ENCODE measurements around the gene CLDN11.
A peak's percentile ranks its signal among the peaks of the same experiment; 100 is the strongest.

The CLDN11 gene

GRCh38 chr3:170426240-170426797 lies 7.7 kb downstream of the CLDN11 start:
- no peak for DNase-seq (ENCODE audit: low read depth)

- no peak for DNase-seq (ENCODE audit: low read depth)
Observed at GRCh38 chr3:170428095-170428494, 9.4 kb downstream of the CLDN11 start.

DNA sequence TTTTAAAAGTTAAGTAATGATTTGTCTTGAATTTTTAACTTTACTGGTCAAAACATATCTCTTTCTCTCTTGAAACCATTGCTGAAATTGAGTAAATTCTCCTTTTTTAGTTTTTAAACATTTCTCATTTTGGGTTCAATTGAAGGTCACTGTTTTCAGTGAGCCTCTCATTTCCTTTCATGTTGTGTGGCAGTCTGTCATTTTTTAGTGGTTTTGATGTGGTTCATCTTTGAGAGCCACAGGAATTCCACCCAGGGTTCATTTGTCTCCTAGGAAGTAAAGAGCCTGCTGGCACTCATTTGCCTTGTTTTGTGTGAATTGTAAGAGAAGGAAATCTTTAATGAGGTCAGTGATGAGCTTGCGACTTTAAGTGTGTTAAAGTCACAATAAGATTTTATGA lies 10.4 kb downstream of the CLDN11 start:
- peak; percentile 71 for DNase-seq (ENCODE audit: low read depth)

GRCh38 chr3:170431054-170431453 lies 12.4 kb downstream of the CLDN11 start:
- no peak for DNase-seq (ENCODE audit: low read depth)

DNA sequence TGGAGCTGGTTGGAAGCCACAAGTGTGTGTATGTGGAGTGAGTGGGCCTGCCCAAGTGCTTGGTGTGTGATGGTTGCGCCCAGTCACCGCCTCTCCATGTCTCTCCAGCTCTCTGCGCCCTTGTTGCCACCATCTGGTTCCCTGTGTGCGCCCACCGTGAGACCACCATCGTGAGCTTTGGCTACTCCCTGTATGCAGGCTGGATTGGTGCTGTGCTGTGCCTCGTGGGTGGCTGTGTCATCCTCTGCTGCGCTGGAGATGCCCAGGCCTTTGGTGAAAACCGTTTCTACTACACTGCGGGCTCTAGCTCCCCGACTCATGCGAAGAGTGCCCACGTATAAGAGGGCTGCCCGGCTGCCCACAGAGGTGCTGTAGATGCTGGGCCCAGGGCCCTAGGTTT lies 13.7 kb downstream of the CLDN11 start:
- DNase-seq (ENCODE audit: low read depth), result no peak

DNA sequence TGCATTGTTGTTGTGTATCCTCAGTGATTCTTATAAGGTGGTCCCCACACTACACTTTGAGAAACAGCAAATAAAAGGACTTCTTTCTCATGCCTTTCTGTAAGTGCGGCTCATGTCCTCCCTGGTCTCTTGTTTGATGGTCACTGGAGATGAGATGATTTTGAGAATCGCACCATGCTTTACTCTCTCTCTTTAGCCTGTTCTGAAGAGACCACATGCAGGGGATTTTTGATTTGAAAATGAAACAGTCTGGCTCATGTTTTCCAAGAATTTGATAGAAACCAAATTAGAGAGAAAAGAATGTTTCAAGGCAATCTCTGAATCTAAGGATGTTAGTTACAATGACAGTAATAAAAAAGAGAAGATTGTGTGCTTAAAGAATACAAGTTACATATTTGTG lies 18.0 kb downstream of the CLDN11 start:
- DNase-seq (ENCODE audit: low read depth), result no peak

DNA sequence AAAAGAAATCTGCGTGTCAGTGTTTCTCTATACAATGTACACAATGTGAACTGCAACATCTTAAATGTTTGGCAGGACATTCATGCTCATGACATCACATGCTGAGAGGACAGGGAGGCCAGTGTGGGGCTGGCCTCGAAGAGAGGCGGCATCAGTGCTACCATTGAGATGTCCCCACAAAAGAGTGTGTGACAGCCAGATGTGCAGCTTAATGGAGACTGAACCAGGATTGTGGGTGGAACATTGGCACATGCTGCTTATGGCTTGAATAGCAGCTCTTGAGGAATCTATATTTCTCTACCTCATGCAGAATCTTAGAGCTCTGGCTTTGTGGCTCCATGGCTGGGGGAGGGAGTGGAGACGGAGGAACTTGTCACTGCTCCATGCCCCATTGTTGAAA lies 18.5 kb downstream of the CLDN11 start:
- DNase-seq (ENCODE audit: low read depth), result no peak

DNA sequence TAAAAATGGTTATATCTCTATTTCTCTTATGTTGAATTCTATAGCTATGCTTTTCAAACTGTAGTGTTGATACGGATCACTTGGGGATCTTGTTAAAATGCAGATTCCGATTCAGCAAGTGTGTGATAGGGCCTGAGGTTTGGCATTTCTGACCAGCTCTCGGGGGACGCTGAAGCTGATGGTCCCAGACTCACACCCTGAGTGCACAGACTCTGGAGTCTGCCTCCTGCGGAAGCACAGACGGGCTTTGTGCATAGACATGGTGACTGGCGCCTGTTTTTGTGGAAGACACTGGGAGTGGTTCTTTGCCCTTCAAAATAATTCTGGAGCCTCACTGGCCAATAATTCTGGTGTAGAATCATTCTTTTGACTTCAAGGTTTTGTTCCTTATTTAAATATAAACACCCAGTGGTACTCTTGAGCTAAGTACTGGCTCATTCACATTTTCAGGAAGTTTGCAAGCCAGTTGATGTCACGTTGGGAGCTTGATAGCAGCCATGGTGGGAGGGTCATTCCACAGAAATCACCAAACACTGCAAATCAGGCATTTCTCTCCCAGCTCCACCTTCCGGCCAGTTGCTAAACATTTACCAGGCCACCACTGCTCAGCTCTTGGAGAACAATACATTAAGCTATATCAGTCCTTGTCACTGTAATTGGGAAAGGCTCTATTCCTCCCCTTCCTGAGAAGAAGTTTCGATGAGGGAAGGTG lies 19.2 kb downstream of the CLDN11 start:
- DNase-seq (ENCODE audit: low read depth), result no peak

DNA sequence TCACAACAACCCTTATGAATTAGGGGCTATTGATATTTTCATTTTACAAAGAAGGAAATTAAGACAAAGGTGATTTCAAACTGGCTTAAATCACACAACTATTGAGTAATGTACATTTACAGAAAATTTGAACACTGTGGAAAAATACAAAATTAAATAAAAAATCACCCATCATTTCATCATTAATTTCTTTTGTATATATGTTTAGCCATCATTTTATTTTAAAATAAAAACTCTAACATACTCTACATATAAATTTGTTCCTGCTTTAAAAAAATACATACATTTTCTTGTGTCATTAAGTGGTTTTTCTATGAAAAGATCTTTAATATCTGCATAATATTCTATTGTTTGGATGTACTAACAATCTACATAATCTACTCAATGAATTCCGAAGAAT lies 20.2 kb downstream of the CLDN11 start:
- no peak for DNase-seq (ENCODE audit: low read depth)

DNA sequence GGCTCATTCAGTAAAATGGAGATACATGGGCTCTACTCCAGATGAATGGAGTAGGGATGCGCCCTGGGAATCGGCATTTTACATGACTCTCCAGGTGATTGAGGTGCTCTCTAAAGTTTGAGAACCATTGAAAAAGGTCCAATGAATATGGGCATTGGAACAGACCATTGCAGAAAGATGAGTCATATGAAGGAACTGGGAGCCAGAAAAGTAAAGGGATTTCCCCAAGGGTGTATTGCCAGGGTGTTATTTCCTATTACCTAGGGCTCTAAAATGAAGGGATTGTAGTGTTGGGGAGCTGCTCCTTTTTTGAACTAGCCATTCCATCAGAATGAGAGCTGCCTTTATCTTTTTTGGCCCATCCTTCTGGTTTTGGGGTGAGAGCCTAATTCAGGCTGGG lies 21.7 kb downstream of the CLDN11 start:
- DNase-seq (ENCODE audit: low read depth), result peak; percentile 22

- DNase-seq (ENCODE audit: low read depth), result no peak
Observed at GRCh38 chr3:170441412-170441811, 22.7 kb downstream of the CLDN11 start.

GRCh38 chr3:170442947-170443346 lies 24.3 kb downstream of the CLDN11 start:
- DNase-seq (ENCODE audit: low read depth), result no peak

DNA sequence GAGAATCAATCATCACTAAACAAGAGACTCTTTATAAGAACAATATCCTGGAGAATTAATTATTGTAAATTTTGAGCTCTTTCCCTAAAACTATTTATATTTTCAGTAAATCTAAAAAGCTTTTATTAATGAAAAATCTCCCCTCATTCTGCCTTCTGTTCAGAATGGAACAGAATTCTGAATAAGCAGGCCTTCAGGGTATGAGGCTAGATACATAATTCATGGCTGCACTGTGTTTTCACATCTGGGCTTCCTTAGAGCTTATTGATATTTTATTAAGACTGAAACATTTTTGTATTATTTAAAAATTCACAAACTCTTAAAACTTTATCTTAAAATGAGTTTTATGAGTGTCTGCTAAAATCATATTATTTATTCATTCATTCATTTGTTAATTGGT lies 24.8 kb downstream of the CLDN11 start:
- no peak for DNase-seq (ENCODE audit: low read depth)

DNA sequence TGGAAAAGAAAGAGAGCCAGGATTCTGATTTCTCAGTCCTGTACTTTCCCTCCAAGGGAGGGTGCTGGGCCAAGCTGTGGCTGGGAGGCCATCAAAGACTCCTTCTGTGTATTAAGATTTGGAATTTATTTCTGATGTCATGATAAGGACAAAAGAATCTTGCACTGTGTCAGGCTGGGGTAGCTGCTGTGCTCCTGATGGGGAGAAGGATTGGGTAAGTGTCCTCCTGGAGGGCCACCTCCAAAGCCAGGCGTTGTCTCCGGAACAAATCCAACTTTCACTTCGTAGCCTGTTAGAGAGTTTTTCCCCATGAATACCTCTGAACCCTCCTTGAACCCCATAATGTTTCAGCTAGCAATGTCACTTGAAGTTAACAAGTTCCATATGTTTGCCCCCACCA lies 29.9 kb downstream of the CLDN11 start:
- DNase-seq (ENCODE audit: low read depth), result peak; percentile 27

DNA sequence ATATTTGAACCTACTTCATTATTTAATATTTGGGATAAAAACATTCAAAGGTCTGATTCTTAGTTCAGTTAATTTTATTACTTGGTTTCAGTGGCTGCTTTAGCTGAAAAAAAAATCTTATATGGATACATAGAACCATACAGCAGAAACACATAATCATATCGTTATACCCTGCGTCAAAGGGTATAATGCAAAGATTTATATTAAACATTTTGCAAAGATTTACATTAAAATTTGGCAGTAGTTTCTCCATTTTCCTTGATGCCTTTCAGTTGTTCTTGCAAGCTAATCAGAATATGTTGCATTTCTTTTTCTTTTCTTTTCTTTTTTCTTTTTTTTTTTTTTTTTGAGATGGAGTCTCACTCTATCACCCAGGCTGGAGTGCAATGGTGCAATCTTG lies 31.4 kb downstream of the CLDN11 start:
- no peak for DNase-seq (ENCODE audit: low read depth)

DNA sequence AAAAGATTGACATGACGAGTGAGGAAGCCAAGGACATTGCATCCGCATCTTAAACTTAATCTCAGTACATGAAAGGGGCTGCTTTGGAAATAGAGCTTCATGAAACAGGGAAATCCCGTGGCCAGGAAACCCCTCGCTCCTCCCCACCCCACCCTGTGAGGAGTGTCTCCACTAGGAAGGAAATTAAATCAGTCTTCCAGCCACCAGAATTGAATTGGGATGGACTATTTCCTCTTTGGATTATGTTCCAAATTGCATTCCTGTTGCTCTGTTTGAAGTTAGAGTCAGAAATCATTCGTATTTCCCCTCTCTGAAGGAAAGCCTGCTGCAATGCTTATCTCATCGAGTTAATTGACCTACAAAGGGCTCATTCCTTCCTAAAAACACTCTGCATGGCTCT lies 35.8 kb downstream of the CLDN11 start:
- no peak for DNase-seq (ENCODE audit: low read depth)

DNA sequence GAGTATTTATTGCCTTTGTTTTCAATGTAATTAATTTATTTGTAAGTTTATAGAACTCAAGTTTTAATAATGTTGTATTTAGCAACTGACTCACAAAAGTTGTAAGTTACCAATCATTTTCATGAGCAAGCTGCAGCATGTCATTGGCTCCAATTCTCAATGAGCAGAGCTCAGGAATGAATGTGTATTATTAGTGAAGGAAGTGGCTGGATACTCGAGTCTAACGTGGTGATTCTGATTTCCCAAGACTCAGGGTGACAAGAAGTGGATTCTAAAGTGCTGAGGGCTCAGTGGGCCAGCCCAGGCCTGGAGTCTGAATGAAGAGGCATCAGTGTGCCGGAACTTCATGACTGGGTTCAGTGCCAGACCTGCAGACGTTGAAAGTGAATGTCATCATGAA lies 39.6 kb downstream of the CLDN11 start:
- no peak for DNase-seq (ENCODE audit: low read depth)

DNA sequence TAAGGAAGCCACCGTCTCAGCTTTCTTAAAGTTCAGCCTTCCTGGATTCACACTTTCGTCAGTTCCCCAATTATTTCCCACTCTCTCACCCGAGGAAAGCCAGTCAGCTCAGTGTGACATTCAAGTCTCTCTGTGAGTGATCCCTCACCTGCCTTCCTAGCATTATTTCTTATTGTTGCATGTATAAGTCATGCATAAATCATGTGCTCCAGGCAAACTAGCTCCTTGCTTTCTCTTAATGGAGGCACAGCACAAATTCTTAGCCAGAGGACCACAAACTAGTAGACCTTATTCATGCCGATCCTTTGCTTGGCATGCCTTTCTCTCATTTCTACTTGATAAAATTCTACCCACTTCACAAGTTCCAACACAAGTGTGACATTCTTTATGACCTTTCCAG lies 44.3 kb downstream of the CLDN11 start:
- DNase-seq (ENCODE audit: low read depth), result no peak

DNA sequence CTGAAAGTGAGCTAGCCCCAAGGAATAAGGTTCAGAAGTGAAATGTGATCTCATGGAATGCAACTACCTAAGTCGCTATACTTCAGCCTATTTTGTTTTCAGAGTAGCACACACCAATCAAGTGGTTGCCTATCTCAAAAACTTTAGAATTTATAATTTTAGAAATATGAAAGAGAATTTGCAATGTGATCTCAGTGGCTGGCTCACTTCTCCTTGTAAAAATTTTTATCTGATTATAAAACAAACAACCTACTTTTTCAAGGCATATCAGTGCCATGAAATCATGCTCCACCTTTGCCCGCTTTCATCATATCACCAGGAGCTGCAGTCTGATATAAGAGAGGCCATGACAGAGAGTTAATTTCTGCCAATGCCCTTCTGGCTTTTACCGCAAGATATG lies 47.3 kb downstream of the CLDN11 start:
- no peak for DNase-seq (ENCODE audit: low read depth)

GRCh38 chr3:170467007-170467406 lies 48.3 kb downstream of the CLDN11 start:
- DNase-seq (ENCODE audit: low read depth), result no peak

DNA sequence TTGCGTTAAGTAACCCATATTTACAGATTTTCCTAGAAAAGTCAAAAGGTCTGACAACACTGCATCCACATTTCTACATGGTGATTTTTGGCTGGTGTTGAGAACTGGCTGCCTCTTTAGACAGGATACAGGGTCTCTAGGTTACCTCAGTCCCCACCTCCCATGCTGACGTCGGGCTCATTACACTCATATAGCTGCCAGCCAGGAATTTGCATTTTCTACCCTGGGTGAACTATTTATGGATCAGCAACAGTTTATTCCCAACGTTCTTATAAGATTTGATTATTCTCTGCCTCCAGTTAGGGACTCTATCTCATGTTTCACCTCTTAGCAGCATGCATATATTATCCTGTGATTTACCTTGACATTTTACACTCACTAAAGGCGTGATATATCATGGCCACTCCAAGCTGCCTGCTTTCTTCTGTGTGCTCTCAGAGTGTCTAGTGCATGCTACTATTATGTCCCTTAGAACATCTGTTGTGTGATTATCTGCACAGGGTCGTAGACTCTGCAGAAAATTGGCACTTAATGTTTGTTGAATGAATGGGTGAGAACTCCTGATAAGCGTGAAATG lies 49.0 kb downstream of the CLDN11 start:
- no peak for DNase-seq (ENCODE audit: low read depth)

DNA sequence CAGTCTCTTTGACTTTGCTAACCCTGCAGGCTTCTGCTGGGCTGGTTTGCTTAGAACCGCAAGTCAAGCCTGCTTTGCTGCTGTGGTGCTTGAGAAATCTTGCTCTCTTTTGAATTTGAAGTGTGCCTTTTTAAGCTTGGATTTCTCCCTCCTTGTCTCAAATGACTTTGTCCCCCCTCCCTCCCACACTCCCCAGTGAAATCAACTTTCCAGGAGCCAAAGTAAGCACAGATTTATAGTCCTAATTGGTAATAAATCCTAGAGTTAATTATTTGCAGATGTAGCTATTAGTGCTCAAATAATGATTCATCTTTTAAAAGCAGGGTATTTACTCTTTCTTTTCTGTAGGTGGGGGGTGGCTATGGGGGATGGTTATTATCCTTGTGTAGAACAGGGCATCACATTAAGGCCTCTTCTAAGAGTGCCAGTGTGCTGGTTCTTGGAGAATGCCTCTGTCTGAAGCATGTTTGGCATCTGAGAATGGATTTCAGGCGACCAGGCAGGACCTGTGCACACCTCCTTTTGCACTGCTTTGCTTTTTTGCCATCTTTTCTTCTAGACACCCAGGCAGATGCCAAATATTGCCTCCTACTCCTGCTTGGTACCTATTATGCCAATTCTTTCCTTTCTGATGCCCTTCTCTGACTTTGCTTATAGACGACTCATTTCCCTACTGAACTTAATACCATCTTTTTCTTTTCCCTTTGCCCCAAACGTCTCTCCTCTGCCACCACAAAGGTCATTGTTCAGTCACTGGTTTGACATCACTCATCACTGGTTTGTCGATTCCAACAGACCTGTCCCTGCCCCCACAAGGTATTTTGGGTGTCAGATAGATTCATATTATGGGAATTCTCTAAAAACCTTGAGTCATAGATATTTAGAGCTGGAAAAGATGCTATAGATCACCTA lies 50.7 kb downstream of the CLDN11 start:
- DNase-seq (ENCODE audit: low read depth), result peak; percentile 95

All from EH (cell line).